ENCODE results near the gene CBLB. TPM values are rescaled to one million over a fixed set of nuclear protein-coding genes. Genes with fewer than 3 reads are reported as not detected.

CBLB gene
- total and polyA plus RNA-seq, 9 of the 15 experiments (the other 6 are each of a cell fraction or from before 2014, with no cell fraction given), result 1.8 to 8.1 (median 5.3) TPM

DNA sequence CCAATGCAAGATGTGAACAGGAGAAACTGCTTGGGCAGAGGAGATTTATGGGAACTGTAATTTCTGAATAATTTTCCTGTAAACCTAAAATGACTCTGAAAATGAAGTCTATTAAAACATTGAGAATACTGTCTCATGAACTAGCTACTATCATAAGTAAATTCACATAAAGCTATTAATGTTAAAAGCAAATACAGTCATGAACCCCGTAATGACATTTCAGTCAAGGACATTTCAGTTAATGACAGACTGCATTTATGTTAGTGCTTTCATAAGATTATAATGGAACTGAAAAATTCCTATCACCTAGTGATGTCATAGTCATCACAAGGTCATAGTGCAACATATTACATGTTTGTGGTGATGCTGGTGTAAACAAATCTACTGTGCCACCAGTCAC is 17.2 kb downstream of the CBLB start:
- no peaks in the 10 kb centered on the region for H3K79me2 ChIP-seq (ENCODE audit: control insufficient read depth, insufficient read depth, low read length)
- H4K20me1 ChIP-seq (replicated peaks; ENCODE audit: control insufficient read depth, insufficient read depth, low read length), result no peaks in the 10 kb centered on the region
- FAIRE-seq (no peak), ATAC-seq (no peak), DNase-seq (ENCODE audit: extremely low read depth in 1 of 4, low spot score in 3 of 4) (no peak)
- no peak overlapping the region for H3K4me2 ChIP-seq (ENCODE audit: insufficient read depth, low read length)
- H3K4me3 ChIP-seq, result no peak overlapping the region
- H2AFZ ChIP-seq (ENCODE audit: low read depth, low read length), result no peak overlapping the region
- CTCF ChIA-PET (ENCODE audit: low intra/inter-chr PET ratio), result no interaction called here
- intact Hi-C loops (cut with micrococcal nuclease) (no loop called here), in situ Hi-C loops (cut with MboI) (no loop called here)
- no peaks in the 10 kb centered on the region for H3K36me3 ChIP-seq (ENCODE audit: control insufficient read depth, insufficient read depth, low read length)
- no peak overlapping the region for H3K27ac ChIP-seq (ENCODE audit: extremely low read depth, low read depth, low read length)
- no peak for TF ChIP-seq KAT8 (IDR thresholded peaks at IDR 0.05; ENCODE audit: low read depth)
- no peak for TF ChIP-seq HNRNPUL1 (IDR thresholded peaks at IDR 0.05; ENCODE audit: low read length)
- TF ChIP-seq SP1 (CRISPR knock-in tag; IDR thresholded peaks at IDR 0.05), result no peak
- TF ChIP-seq CAMTA2 (CRISPR knock-in tag; conservative IDR thresholded peaks at IDR 0.05), result no peak
- no peak for TF ChIP-seq SMARCA5 (IDR thresholded peaks at IDR 0.05)
- no peak for TF ChIP-seq KLF16 (IDR thresholded peaks at IDR 0.05)
- TF ChIP-seq KLF10 (CRISPR knock-in tag; IDR thresholded peaks at IDR 0.05), result no peak
- TF ChIP-seq, protein P1, sequence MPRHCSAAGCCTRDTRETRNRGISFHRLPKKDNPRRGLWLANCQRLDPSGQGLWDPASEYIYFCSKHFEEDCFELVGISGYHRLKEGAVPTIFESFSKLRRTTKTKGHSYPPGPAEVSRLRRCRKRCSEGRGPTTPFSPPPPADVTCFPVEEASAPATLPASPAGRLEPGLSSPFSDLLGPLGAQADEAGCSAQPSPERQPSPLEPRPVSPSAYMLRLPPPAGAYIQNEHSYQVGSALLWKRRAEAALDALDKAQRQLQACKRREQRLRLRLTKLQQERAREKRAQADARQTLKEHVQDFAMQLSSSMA (CRISPR knock-in tag; IDR thresholded peaks at IDR 0.05), result no peak
- no peak for TF ChIP-seq MTA3 (IDR thresholded peaks at IDR 0.05; ENCODE audit: borderline replicate concordance)
- TF ChIP-seq ZFP1 (CRISPR knock-in tag; IDR thresholded peaks at IDR 0.05), result no peak
- TF ChIP-seq ERF (CRISPR knock-in tag; IDR thresholded peaks at IDR 0.05), result no peak
- TF ChIP-seq USF2 (CRISPR knock-in tag; IDR thresholded peaks at IDR 0.05), result no peak
- TF ChIP-seq CTCFL (IDR thresholded peaks at IDR 0.05; ENCODE audit: borderline replicate concordance, insufficient read depth, low read depth, low read length, poor library complexity, severe bottlenecking), result no peak
- no peak for TF ChIP-seq CREB3 (tag; conservative IDR thresholded peaks at IDR 0.05; ENCODE audit: low read depth)
- no peak for TF ChIP-seq ZNF586 (CRISPR knock-in tag; conservative IDR thresholded peaks at IDR 0.05)
- no peak for TF ChIP-seq MYC (IDR thresholded peaks at IDR 0.05; ENCODE audit: low read depth, low read length)
- TF ChIP-seq MYC (CRISPR knock-in tag; IDR thresholded peaks at IDR 0.05; ENCODE audit: borderline replicate concordance, low read depth), result no peak
- H3K9ac ChIP-seq (ENCODE audit: insufficient read depth in 1 of 2, low read depth in 2 of 2, low read length in 2 of 2), result no peak overlapping the region
- no TSS peak for BruUV-seq (replicated peaks)
- WGBS (ENCODE audit: insufficient coverage, low coverage, missing lambda C conversion rate), result 88% methylated on average over 1 of the region's 1 CpG
- H3K9me1 ChIP-seq (ENCODE audit: control insufficient read depth, insufficient read depth, low read length), result no peaks in the 10 kb centered on the region
- POLR2A ChIA-PET, result no interaction called here
- no peaks in the 10 kb centered on the region for H3K9me3 ChIP-seq (replicated peaks; ENCODE audit: control insufficient read depth, insufficient read depth, low read depth, low read length)
- no peaks in the 10 kb centered on the region for H3K27me3 ChIP-seq (ENCODE audit: control insufficient read depth in 2 of 2, insufficient read depth in 2 of 2, low read length in 2 of 2)
- no peaks in the 10 kb centered on the region for H3K4me1 ChIP-seq (replicated peaks in 1 of 2; ENCODE audit: control insufficient read depth in 2 of 2, insufficient read depth in 2 of 2, low read length in 2 of 2)

Data from K562 (cell line).